Thoracic aorta (tissue), 2 donors: Measurements from ENCODE around the gene SETDB1. TPM values are rescaled to one million over a fixed set of nuclear protein-coding genes. Genes with fewer than 3 reads are reported as not detected.

Experiments used
- ATAC-seq: fragments of 150-250 bp; one replicate; pipeline ENCODE4 v1.8.0; 2017; ENCODE audit warnings: low read depth; ENCODE audit not compliant: insufficient number of reproducible peaks, low FRiP score
- DNase-seq: peaks from one replicate; pipeline ENCODE4 v3.0.0-alpha.2; 2020; ENCODE audit warnings: low spot score
- H3K27ac ChIP-seq, 2 donors: fragments of 200-600 bp; sonication (generic); 1 replicate in 1 of 2; 2 replicates in 1 of 2; pipeline ENCODE4 v1.5.1; 2016; ENCODE audit warnings: mild to moderate bottlenecking in 2 of 2, moderate library complexity in 2 of 2
- H3K27me3 ChIP-seq: fragments of 200-600 bp; sonication (generic); replicated peaks from 2 replicates; pipeline ENCODE4 v1.6.0; 2016; ENCODE audit warnings: mild to moderate bottlenecking; ENCODE audit not compliant: insufficient read depth
- H3K36me3 ChIP-seq: fragments of 200-600 bp; sonication (generic); one replicate; pipeline ENCODE4 v1.5.1; 2016
- H3K4me1 ChIP-seq, 2 donors: fragments of 200-600 bp; sonication (generic); 1 replicate in 1 of 2; 2 replicates in 1 of 2; pipeline versions ENCODE4 v1.5.1 to v1.6.0; 2016; ENCODE audit warnings: low read depth in 2 of 2, mild to moderate bottlenecking in 1 of 2; ENCODE audit not compliant: control insufficient read depth in 1 of 2
- H3K4me3 ChIP-seq: fragments of 200-600 bp; sonication (generic); 2 replicates; pipeline ENCODE4 v1.5.1; 2016; ENCODE audit warnings: mild to moderate bottlenecking
- H3K9me3 ChIP-seq: fragments of 200-600 bp; sonication (generic); 2 replicates; pipeline ENCODE4 v1.5.1; 2016
- CTCF ChIP-seq: fragments of 200-600 bp; sonication (generic); IDR thresholded peaks from one replicate; pipeline ENCODE4 v1.5.1; 2019; ENCODE audit warnings: antibody characterized with exemption
- total RNA-seq, 2 donors: library from RNA; depleted of rRNA; stranded (reverse); fragments of >200 nt; gene quantifications; one replicate each; pipeline versions ENCODE4 v1.1.0 to v1.2.3, GENCODE V29; 2016

The SETDB1 gene
- total RNA-seq, 2 donors from 2014 or later, result 38.9 to 42.7 TPM

GRCh38 chr1:150974580-150975478 lies 48.7 kb downstream of the SETDB1 start, which contains the start of gene CERS2:
TSS of gene CERS2 (minus strand) at chr1:150974835. CDS start at chr1:150969090, 5,745 bp downstream.
- H3K4me1 ChIP-seq, result peaks cover 41 to 79% of the 10 kb centered on the region in 2 donors
- H3K27ac ChIP-seq, result peak within 1 kb of the TSS; percentile 92 to 94
- ATAC-seq (peak; percentile 24), DNase-seq (no peak)
- H3K4me3 ChIP-seq, result peak within 1 kb of the TSS; percentile 89
- no peak for TF ChIP-seq CTCF
- no peaks in the 10 kb centered on the region for H3K9me3 ChIP-seq
- no peaks in the 10 kb centered on the region for H3K27me3 ChIP-seq
- H3K36me3 ChIP-seq, result no peaks in the 10 kb centered on the region

- H3K4me1 ChIP-seq, result peaks cover 30 to 65% of the 10 kb centered on the region in 2 donors
- TF ChIP-seq CTCF, result no peak
- H3K27me3 ChIP-seq, result no peaks in the 10 kb centered on the region
- H3K36me3 ChIP-seq, result no peaks in the 10 kb centered on the region
- ATAC-seq (no peak), DNase-seq (no peak)
- H3K9me3 ChIP-seq, result no peaks in the 10 kb centered on the region
- H3K4me3 ChIP-seq, result no peak overlapping the region
- peak overlapping the region; percentile 85 to 92 for H3K27ac ChIP-seq
Measured at GRCh38 chr1:150976401-150976821, 50.2 kb downstream of the SETDB1 start.

- H3K4me3 ChIP-seq, result peak overlapping the region; percentile 15
- ATAC-seq (peak; percentile 72), DNase-seq (peak; percentile 77)
- no peak for TF ChIP-seq CTCF
- peaks cover 23 to 58% of the 10 kb centered on the region in 2 donors for H3K4me1 ChIP-seq
- H3K36me3 ChIP-seq, result no peaks in the 10 kb centered on the region
- H3K27me3 ChIP-seq, result no peaks in the 10 kb centered on the region
- no peaks in the 10 kb centered on the region for H3K9me3 ChIP-seq
- H3K27ac ChIP-seq, result peak overlapping the region; percentile 85 to 92
Measured at GRCh38 chr1:150976879-150977694, 50.9 kb downstream of the SETDB1 start.

- TF ChIP-seq CTCF, result peak; percentile 100
- H3K4me3 ChIP-seq, result peak overlapping the region; percentile 58
- peak overlapping the region; percentile 85 to 92 for H3K27ac ChIP-seq
- H3K27me3 ChIP-seq, result no peaks in the 10 kb centered on the region
- H3K4me1 ChIP-seq, result peaks cover 16 to 43% of the 10 kb centered on the region in 2 donors
- H3K9me3 ChIP-seq, result no peaks in the 10 kb centered on the region
- DNase-seq (peak; percentile 86), ATAC-seq (no peak)
- no peaks in the 10 kb centered on the region for H3K36me3 ChIP-seq
Measured at GRCh38 chr1:150979092-150980056, 53.2 kb downstream of the SETDB1 start.
